GM21423 (cell line): ENCODE measurements around the gene PPP3CA.
A peak's percentile ranks its signal among the peaks of the same experiment; 100 is the strongest.

Experiments
- ATAC-seq: cut with Tn5 transposase; IDR thresholded peaks from one replicate; pipeline ENCODE4 v1.9.1; 2021; ENCODE audit warnings: mild to moderate bottlenecking, moderate library complexity; ENCODE audit not compliant: unreplicated experiment

The PPP3CA gene

GRCh38 chr4:101218894-101219293 is 128.4 kb downstream of the PPP3CA start:
- no peak for ATAC-seq

GRCh38 chr4:101218346-101218745 is 129.0 kb downstream of the PPP3CA start:
- no peak for ATAC-seq

GRCh38 chr4:101217353-101218031 is 129.8 kb downstream of the PPP3CA start:
- ATAC-seq, result no peak

- no peak for ATAC-seq
Measured at GRCh38 chr4:101211146-101211553, 136.2 kb downstream of the PPP3CA start.

- ATAC-seq, result no peak
Measured at GRCh38 chr4:101210331-101210730, 137.0 kb downstream of the PPP3CA start.

- no peak for ATAC-seq
Measured at GRCh38 chr4:101208171-101208570, 139.2 kb downstream of the PPP3CA start.

GRCh38 chr4:101205916-101206315 is 141.4 kb downstream of the PPP3CA start:
- peak; percentile 90 for ATAC-seq

GRCh38 chr4:101201421-101201820 is 145.9 kb downstream of the PPP3CA start:
- ATAC-seq, result no peak

GRCh38 chr4:101200561-101200960 is 146.8 kb downstream of the PPP3CA start:
- ATAC-seq, result no peak

- ATAC-seq, result no peak
Measured at GRCh38 chr4:101199507-101200285, 147.6 kb downstream of the PPP3CA start.

- no peak for ATAC-seq
Measured at GRCh38 chr4:101198682-101199339, 148.5 kb downstream of the PPP3CA start.

GRCh38 chr4:101197350-101197749 is 150.0 kb downstream of the PPP3CA start:
- no peak for ATAC-seq

GRCh38 chr4:101192244-101192643 is 155.1 kb downstream of the PPP3CA start:
- ATAC-seq, result peak; percentile 80

GRCh38 chr4:101191302-101192098 is 155.8 kb downstream of the PPP3CA start:
- ATAC-seq, result no peak

- ATAC-seq, result no peak
Measured at GRCh38 chr4:101190751-101191150, 156.6 kb downstream of the PPP3CA start.

GRCh38 chr4:101188906-101189305 is 158.4 kb downstream of the PPP3CA start:
- no peak for ATAC-seq

- no peak for ATAC-seq
Measured at GRCh38 chr4:101187841-101188240, 159.5 kb downstream of the PPP3CA start.

- no peak for ATAC-seq
Measured at GRCh38 chr4:101186567-101187184, 160.7 kb downstream of the PPP3CA start.

GRCh38 chr4:101184668-101185067 is 162.7 kb downstream of the PPP3CA start:
- no peak for ATAC-seq

- no peak for ATAC-seq
Measured at GRCh38 chr4:101183666-101184373, 163.5 kb downstream of the PPP3CA start.
